Endothelial cell of umbilical vein (primary cell): ENCODE data around the gene MT1G. TPM values are rescaled to one million over a fixed set of nuclear protein-coding genes. Genes with fewer than 3 reads are reported as not detected.

ENCODE experiments used
- BruUV-seq: library from RNA; stranded (reverse); fragments of 400-500 nt; replicated peaks from 2 replicates; lab custom pipeline; 2021; lab: Mats Ljungman, UMichigan
- CTCF ChIA-PET: fragments of 300-600, 350-600 bp; sonication (Branson Sonifier 250); formaldehyde crosslinking; loops from one replicate; lab custom pipeline; 2021; ENCODE audit warnings: antibody characterized with exemption, inconsistent platforms; lab: Charles Lee
- POLR2A ChIA-PET: fragments of 300-600, 350-600 bp; sonication (Branson Sonifier 250); formaldehyde crosslinking; loops from one replicate; lab custom pipeline; 2021; ENCODE audit warnings: antibody characterized with exemption, inconsistent platforms; lab: Charles Lee
- DNase-seq: peaks from one replicate; pipeline ENCODE4 v3.0.0-alpha.2; 2011; ENCODE audit warnings: low read depth, low spot score
- FAIRE-seq: peaks from 2 replicates; lab custom pipeline; 2011; peaks lifted over from hg19 to GRCh38; lab: Jason Lieb, UNC
- H2AFZ ChIP-seq: 2 replicates; pipeline ENCODE4 v1.6.0; 2012; ENCODE audit warnings: low read depth, low read length, control low read depth, inconsistent platforms
- H3K27ac ChIP-seq: 2 replicates; pipeline ENCODE4 v1.5.1; 2011; ENCODE audit warnings: low read depth, mild to moderate bottlenecking, control low read depth, low read length, moderate library complexity; ENCODE audit not compliant: insufficient read depth
- H3K27me3 ChIP-seq, 2 experiments: 2 replicates each; pipeline versions ENCODE4 v1.6.0 to v1.6.1; 2011; ENCODE audit warnings: low read length in 2 of 2, mixed read lengths in 1 of 2; ENCODE audit not compliant: control insufficient read depth in 2 of 2, insufficient read depth in 2 of 2
- H3K36me3 ChIP-seq, 2 experiments: 2 replicates in 1 of 2; 3 replicates in 1 of 2; pipeline ENCODE4 v1.5.1; 2011; ENCODE audit warnings: low read length in 2 of 2, mild to moderate bottlenecking in 1 of 2, moderate library complexity in 1 of 2; ENCODE audit not compliant: control insufficient read depth in 2 of 2, insufficient read depth in 2 of 2; ENCODE audit errors: extremely low read depth in 1 of 2
- H3K4me1 ChIP-seq: 3 replicates; pipeline ENCODE4 v1.5.1; 2011; ENCODE audit warnings: mild to moderate bottlenecking, low read length; ENCODE audit not compliant: control insufficient read depth, insufficient read depth; ENCODE audit errors: extremely low read depth
- H3K4me2 ChIP-seq: 2 replicates; pipeline ENCODE4 v1.6.1; 2011; ENCODE audit warnings: low read length, control low read depth, mixed read lengths; ENCODE audit not compliant: insufficient read depth
- H3K4me3 ChIP-seq, 3 experiments: fragments of 200-600 bp in 1 of 3; sonication (generic), shearing (Covaris generic) in 1 of 3; replicated peaks in 1 of 3; 2 replicates each; pipeline ENCODE4 v1.5.1; 2011 to 2016; ENCODE audit warnings: control low read depth in 3 of 3, low read length in 3 of 3, mild to moderate bottlenecking in 2 of 3, inconsistent platforms in 1 of 3, low read depth in 1 of 3, moderate library complexity in 1 of 3; ENCODE audit not compliant: insufficient read depth in 1 of 3
- H3K79me2 ChIP-seq: 2 replicates; pipeline ENCODE4 v1.6.0; 2012; ENCODE audit warnings: low read length, inconsistent platforms; ENCODE audit not compliant: control insufficient read depth, insufficient read depth
- H3K9ac ChIP-seq: replicated peaks from 2 replicates; pipeline ENCODE3; 2011; ENCODE audit warnings: low read length, control low read depth; ENCODE audit not compliant: insufficient read depth; ENCODE audit errors: extremely low read depth
- H3K9me1 ChIP-seq: replicated peaks from 3 replicates; pipeline ENCODE4 v1.6.0; 2011; ENCODE audit warnings: mild to moderate bottlenecking, low read length; ENCODE audit not compliant: control insufficient read depth, insufficient read depth; ENCODE audit errors: extremely low read depth
- H3K9me3 ChIP-seq: replicated peaks from 2 replicates; pipeline ENCODE4 v1.5.1; 2012; ENCODE audit warnings: low read length, inconsistent platforms; ENCODE audit not compliant: control insufficient read depth, insufficient read depth
- H4K20me1 ChIP-seq: replicated peaks from 2 replicates; pipeline ENCODE3; 2011; ENCODE audit warnings: mild to moderate bottlenecking, low read length; ENCODE audit not compliant: control insufficient read depth, insufficient read depth; ENCODE audit errors: extremely low read depth
- CTCF ChIP-seq, 2 donors: IDR thresholded peaks; 1 replicate in 1 of 2; 2 replicates in 1 of 2; pipeline ENCODE4 v1.5.1; 2011; ENCODE audit warnings: low read length in 2 of 2, mild to moderate bottlenecking in 2 of 2, moderate library complexity in 2 of 2, control low read depth in 1 of 2, inconsistent platforms in 1 of 2, low read depth in 1 of 2; ENCODE audit not compliant: insufficient read depth in 1 of 2; ENCODE audit errors: extremely low read depth in 1 of 2
- FOS ChIP-seq: IDR thresholded peaks from 2 replicates; pipeline ENCODE4 v1.6.1; 2011; ENCODE audit warnings: mild to moderate bottlenecking, low read length, moderate library complexity, borderline replicate concordance; ENCODE audit not compliant: insufficient read depth
- GATA2 ChIP-seq: IDR thresholded peaks from 2 replicates; pipeline ENCODE4 v1.7.0; 2011; ENCODE audit warnings: low read depth, mild to moderate bottlenecking, moderate library complexity, mixed read lengths, low read length; ENCODE audit not compliant: insufficient read length, insufficient read depth
- JUN ChIP-seq: IDR thresholded peaks from 2 replicates; pipeline ENCODE4 v1.6.1; 2011; ENCODE audit warnings: borderline replicate concordance, low read depth; ENCODE audit not compliant: insufficient read length, insufficient read depth
- MYC ChIP-seq: IDR thresholded peaks from one replicate; pipeline ENCODE4 v1.6.1; 2011; ENCODE audit warnings: mild to moderate bottlenecking, low read depth, low read length
- POLR2A ChIP-seq: IDR thresholded peaks from 2 replicates; pipeline ENCODE4 v1.6.1; 2012; ENCODE audit warnings: low read depth, mild to moderate bottlenecking, control low read depth, low read length
- POLR2AphosphoS5 ChIP-seq: IDR thresholded peaks from 2 replicates; pipeline ENCODE4 v1.6.1; 2012; ENCODE audit warnings: low read depth, mild to moderate bottlenecking, control low read depth, low read length, moderate library complexity; ENCODE audit not compliant: insufficient read depth
- dilution Hi-C: fragments of 300-500 bp; cut with MboI; formaldehyde crosslinking; loops from one replicate; pipeline ENCODE4 v1.15.0; 2019; ENCODE audit warnings: low sequenced_read_pairs; ENCODE audit not compliant: extremely low pct_ligation_motif_present
- intact Hi-C: fragments of 100-400 bp; cut with micrococcal nuclease; formaldehyde crosslinking; loops from one replicate; pipeline ENCODE4 v1.10.0; 2022
- polyA plus RNA-seq, 4 experiments: library from polyadenylated mRNA; depleted of rRNA in 3 of 4; stranded (reverse) in 3 of 4; unstranded in 1 of 4; fragments of >200 nt; gene quantifications; 2 replicates each; pipeline versions ENCODE4 v1.2.1 to v1.2.3, GENCODE V29; 2011 to 2012; ENCODE audit warnings: missing spikeins in 1 of 4
- total RNA-seq: library from RNA; stranded (reverse); gene quantifications from 2 replicates; pipeline ENCODE4 v1.2.3, GENCODE V29; 2021

Gene MT1G
- total and polyA plus RNA-seq, 2 donors (not counting 3 experiments of a cell fraction or from before 2014, with no cell fraction given), result not detected

GRCh38 chr16:56684256-56684925 is 16.5 kb upstream of the MT1G start:
- BruUV-seq, result no TSS peak
- POLR2A ChIA-PET, result no interaction called here
- Histone ChIP-seq H3K27me3 (no peaks in the 10 kb centered on the region), H4K20me1 (no peaks in the 10 kb centered on the region), H3K79me2 (no peaks in the 10 kb centered on the region), H3K9me1 (no peaks in the 10 kb centered on the region), H3K4me2 (no peak overlapping the region), H3K27ac (no peak overlapping the region), H3K9me3 (no peaks in the 10 kb centered on the region), H2AFZ (no peak overlapping the region), H3K9ac (no peak overlapping the region), H3K4me3 (no peak overlapping the region), H3K36me3 (no peaks in the 10 kb centered on the region), H3K4me1 (peaks cover 10% of the 10 kb centered on the region)
- DNase-seq (no peak), FAIRE-seq (no peak)
- dilution Hi-C loops, result no loop called here
- intact Hi-C loops, result no loop called here
- TF ChIP-seq MYC, result no peak
- TF ChIP-seq POLR2A, result no peak
- CTCF ChIA-PET, result interaction anchor here (1.5 to 1.6 kb wide), 2 partner anchors 18 to 84 kb away, joined by 4 read pairs; no protein-coding TSS in a partner anchor

GRCh38 chr16:56683424-56684172 is 15.7 kb upstream of the MT1G start:
- CTCF ChIA-PET, result interaction anchor here (0.8 to 2.1 kb wide), 4 partner anchors 19 to 83 kb away, joined by 3 to 12 read pairs (median 6); no protein-coding TSS in a partner anchor

More at GRCh38 chr16:56683424-56684172, 15.7 kb upstream of the MT1G start:
- Histone ChIP-seq H4K20me1 (no peaks in the 10 kb centered on the region), H3K79me2 (no peaks in the 10 kb centered on the region), H3K36me3 (no peaks in the 10 kb centered on the region), H3K27ac (no peak overlapping the region), H3K9me1 (no peaks in the 10 kb centered on the region), H3K9me3 (no peaks in the 10 kb centered on the region), H3K4me3 (no peak overlapping the region), H2AFZ (no peak overlapping the region), H3K4me1 (peaks cover 10% of the 10 kb centered on the region), H3K27me3 (no peaks in the 10 kb centered on the region), H3K9ac (no peak overlapping the region), H3K4me2 (no peak overlapping the region)
- intact Hi-C loops, result loop anchor here (2.0 kb wide), 1 partner anchor 45 kb away; the partner anchor contains the start of gene MT1A
- dilution Hi-C loops, result no loop called here
- POLR2A ChIA-PET, result no interaction called here
- no TSS peak for BruUV-seq
- DNase-seq, result no peak
- FAIRE-seq, result no peak
- no peak for TF ChIP-seq JUN
- TF ChIP-seq CTCF (IDR thresholded peaks at IDR 0.05; ENCODE audit: extremely low read depth in 1 of 2, insufficient read depth in 1 of 2, low read depth in 1 of 2, low read length in 2 of 2), result no peak
- no peak for TF ChIP-seq FOS
- no peak for TF ChIP-seq MYC
- no peak for TF ChIP-seq GATA2
- no peak for TF ChIP-seq POLR2AphosphoS5
- TF ChIP-seq POLR2A, result no peak
